Suprapubic skin (tissue), 4 donors: Measurements from ENCODE around the gene WWC2.

Experiments
- POLR2A ChIP-seq, 2 donors: fragments of 450-650 bp; IDR thresholded peaks; one replicate each; pipeline ENCODE4 v1.6.1; 2017; ENCODE audit warnings: antibody characterized with exemption in 2 of 2, mild to moderate bottlenecking in 2 of 2, moderate library complexity in 2 of 2
- POLR2AphosphoS5 ChIP-seq, 3 donors: sonication (generic); formaldehyde crosslinking; IDR thresholded peaks; one replicate each; pipeline ENCODE4 v1.6.1; 2017; ENCODE audit warnings: antibody characterized with exemption in 3 of 3

GRCh38 chr4:183144787-183145186 is 45.7 kb downstream of the WWC2 start:
- TF ChIP-seq POLR2A (IDR thresholded peaks at IDR 0.05) = no peak
- TF ChIP-seq POLR2AphosphoS5 (IDR thresholded peaks at IDR 0.05) = no peak
